ENCODE results near the gene KRT7. TPM values are rescaled to one million over a fixed set of nuclear protein-coding genes. Genes with fewer than 3 reads are reported as not detected.

The KRT7 gene
- total and polyA plus RNA-seq, 12 donors: 0.33 to 34.8 (median 8.4) TPM

DNA sequence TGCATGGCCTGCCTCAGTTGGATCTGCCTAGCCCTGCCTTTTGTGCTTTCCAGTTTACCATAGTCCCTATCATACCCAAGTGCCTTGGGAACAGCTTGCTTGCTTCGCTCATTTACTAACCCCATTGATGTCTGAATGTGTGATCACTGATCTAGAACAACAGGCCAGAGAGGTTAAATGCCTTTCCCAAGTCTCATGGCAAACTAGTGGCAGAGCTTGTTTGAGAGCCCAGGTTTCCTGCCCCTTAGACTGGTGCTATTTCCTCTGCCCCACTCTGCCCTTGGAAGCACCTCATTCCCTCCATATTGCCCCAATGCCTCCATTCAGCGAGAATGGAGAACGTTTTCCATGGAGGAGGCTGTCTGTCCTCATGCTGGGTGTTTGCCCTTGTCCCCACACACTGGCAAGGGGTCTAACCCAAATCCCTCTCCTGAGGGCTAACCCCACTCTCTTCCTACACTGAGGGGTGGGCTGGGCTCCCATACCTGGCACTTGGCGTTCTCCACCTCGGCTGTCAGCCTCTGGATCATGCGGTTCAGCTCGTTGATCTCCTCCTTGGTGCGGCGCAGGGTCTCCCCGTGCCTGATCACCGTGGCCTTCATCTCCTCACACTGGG is 19.8 kb downstream of the KRT7 start:
- Histone ChIP-seq H3K27me3 (no peaks in the 10 kb centered on the region), H3K4me3 (no peak overlapping the region), H3K27ac (no peak overlapping the region), H3K4me1 (replicated peaks in 1 of 2) (peaks cover 11 to 20% of the 10 kb centered on the region in 2 donors), H3K9me3 (replicated peaks in 1 of 3) (no peaks in the 10 kb centered on the region), H3K36me3 (replicated peaks in 1 of 2) (no peaks in the 10 kb centered on the region)
- 94 to 99% (median 97%) methylated on average over 11 of the region's 11 CpGs for whole genome bisulfite sequencing, 4 donors
- intact Hi-C loops (cut with DNase I): no loop called here
- DNase-seq: no peak
- no peak for TF ChIP-seq POLR2A (IDR thresholded peaks at IDR 0.05)
- TF ChIP-seq, protein P1, sequence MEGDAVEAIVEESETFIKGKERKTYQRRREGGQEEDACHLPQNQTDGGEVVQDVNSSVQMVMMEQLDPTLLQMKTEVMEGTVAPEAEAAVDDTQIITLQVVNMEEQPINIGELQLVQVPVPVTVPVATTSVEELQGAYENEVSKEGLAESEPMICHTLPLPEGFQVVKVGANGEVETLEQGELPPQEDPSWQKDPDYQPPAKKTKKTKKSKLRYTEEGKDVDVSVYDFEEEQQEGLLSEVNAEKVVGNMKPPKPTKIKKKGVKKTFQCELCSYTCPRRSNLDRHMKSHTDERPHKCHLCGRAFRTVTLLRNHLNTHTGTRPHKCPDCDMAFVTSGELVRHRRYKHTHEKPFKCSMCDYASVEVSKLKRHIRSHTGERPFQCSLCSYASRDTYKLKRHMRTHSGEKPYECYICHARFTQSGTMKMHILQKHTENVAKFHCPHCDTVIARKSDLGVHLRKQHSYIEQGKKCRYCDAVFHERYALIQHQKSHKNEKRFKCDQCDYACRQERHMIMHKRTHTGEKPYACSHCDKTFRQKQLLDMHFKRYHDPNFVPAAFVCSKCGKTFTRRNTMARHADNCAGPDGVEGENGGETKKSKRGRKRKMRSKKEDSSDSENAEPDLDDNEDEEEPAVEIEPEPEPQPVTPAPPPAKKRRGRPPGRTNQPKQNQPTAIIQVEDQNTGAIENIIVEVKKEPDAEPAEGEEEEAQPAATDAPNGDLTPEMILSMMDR (IDR thresholded peaks at IDR 0.05): no peak

- H3K27me3 ChIP-seq: no peaks in the 10 kb centered on the region
- no peak for DNase-seq
- intact Hi-C loops (cut with DNase I): no loop called here
These were observed 20.5 kb downstream of the KRT7 start for GRCh38 chr12:52253391-52254179.

GRCh38 chr12:52254180-52254964 is 21.3 kb downstream of the KRT7 start:
- WGBS, 4 donors: 91 to 92% (median 92%) methylated on average over 10 of the region's 10 CpGs
- Histone ChIP-seq H3K27me3 (no peaks in the 10 kb centered on the region), H3K27ac (no peak overlapping the region), H3K9me3 (replicated peaks in 1 of 3) (no peaks in the 10 kb centered on the region), H3K36me3 (replicated peaks in 1 of 2) (no peaks in the 10 kb centered on the region), H3K4me1 (replicated peaks in 1 of 2) (peaks cover 5 to 13% of the 10 kb centered on the region in 2 donors), H3K4me3 (no peak overlapping the region)
- intact Hi-C loops (cut with DNase I): no loop called here
- DNase-seq: no peak
- TF ChIP-seq, protein P1 (IDR thresholded peaks at IDR 0.05): no peak
- no peak for TF ChIP-seq POLR2A (IDR thresholded peaks at IDR 0.05)

More at GRCh38 chr12:52253391-52254179, 20.5 kb downstream of the KRT7 start:
- Histone ChIP-seq H3K4me1 (replicated peaks in 1 of 2) (peaks cover 8 to 17% of the 10 kb centered on the region in 2 donors), H3K36me3 (replicated peaks in 1 of 2) (no peaks in the 10 kb centered on the region), H3K9me3 (replicated peaks in 1 of 3) (no peaks in the 10 kb centered on the region), H3K27ac (no peak overlapping the region), H3K4me3 (no peak overlapping the region)
- WGBS, 4 donors: 88 to 98% (median 94%) methylated on average over 7 to 14 of the region's 14 CpGs
- no peak for TF ChIP-seq POLR2A (IDR thresholded peaks at IDR 0.05)
- TF ChIP-seq, protein P1 (IDR thresholded peaks at IDR 0.05): no peak
